HepG2 (cell line): ENCODE data around the gene IGSF21. TPM values are rescaled to one million over a fixed set of nuclear protein-coding genes. Genes with fewer than 3 reads are reported as not detected.
A peak's percentile ranks its signal among the peaks of the same experiment; 100 is the strongest.

Source experiments
- HIVEP1 ChIP-seq: sonication (generic); formaldehyde crosslinking; IDR thresholded peaks from 2 replicates; pipeline ENCODE4 v1.4.0; 2020; ENCODE audit warnings: mild to moderate bottlenecking, missing genetic modification reagents
- HNRNPLL ChIP-seq: fragments of 200-400 bp; formaldehyde crosslinking; IDR thresholded peaks from 2 replicates; pipeline ENCODE4 v1.6.1; 2017; ENCODE audit warnings: mild to moderate bottlenecking, low read depth, low read length; ENCODE audit not compliant: poor library complexity, severe bottlenecking
- KDM3A ChIP-seq: IDR thresholded peaks from 2 replicates; pipeline ENCODE4 v1.6.1; 2018; ENCODE audit warnings: low read depth, missing compliant biosample characterization
- NFKBIZ ChIP-seq: IDR thresholded peaks from 2 replicates; pipeline ENCODE4 v1.6.1; 2018; ENCODE audit warnings: missing genetic modification reagents, missing compliant biosample characterization
- POGZ ChIP-seq: sonication (generic); formaldehyde crosslinking; IDR thresholded peaks from 2 replicates; pipeline ENCODE4 v1.4.0; 2020; ENCODE audit warnings: mild to moderate bottlenecking, missing genetic modification reagents
- RBM22 ChIP-seq: fragments of 200-400 bp; formaldehyde crosslinking; optimal IDR thresholded peaks from 2 replicates; pipeline ENCODE3; 2017; ENCODE audit warnings: mild to moderate bottlenecking, low read length, moderate library complexity
- RFX3 ChIP-seq: IDR thresholded peaks from 2 replicates; pipeline ENCODE4 v1.6.1; 2016; ENCODE audit warnings: missing biosample characterization, missing genetic modification reagents
- SRF ChIP-seq: IDR thresholded peaks from 2 replicates; pipeline ENCODE4 v1.6.1; 2011; ENCODE audit warnings: mild to moderate bottlenecking, low read depth, low read length, moderate library complexity
- TCF7 ChIP-seq: sonication (generic); IDR thresholded peaks from 2 replicates; pipeline ENCODE4 v1.6.1; 2016; ENCODE audit warnings: antibody characterized with exemption, low read depth
- ZBTB42 ChIP-seq: sonication (generic); formaldehyde crosslinking; IDR thresholded peaks from 2 replicates; pipeline ENCODE4 v1.5.0; 2020; ENCODE audit warnings: mild to moderate bottlenecking, missing genetic modification reagents
- ZFP37 ChIP-seq: sonication (generic); formaldehyde crosslinking; IDR thresholded peaks from 2 replicates; pipeline ENCODE4 v1.4.0; 2020; ENCODE audit warnings: missing genetic modification reagents, borderline replicate concordance
- ZFP41 ChIP-seq: sonication (generic); formaldehyde crosslinking; IDR thresholded peaks from 2 replicates; pipeline ENCODE4 v1.4.0; 2020; ENCODE audit warnings: mild to moderate bottlenecking, missing genetic modification reagents, borderline replicate concordance
- ZFP62 ChIP-seq: sonication (generic); formaldehyde crosslinking; IDR thresholded peaks from 2 replicates; pipeline ENCODE4 v1.4.0; 2020; ENCODE audit warnings: missing genetic modification reagents
- ZNF263 ChIP-seq: sonication (generic); formaldehyde crosslinking; IDR thresholded peaks from 2 replicates; pipeline ENCODE4 v1.4.0; 2020; ENCODE audit warnings: missing genetic modification reagents
- ZNF441 ChIP-seq: sonication (generic); formaldehyde crosslinking; IDR thresholded peaks from 2 replicates; pipeline ENCODE4 v1.7.0; 2021; ENCODE audit warnings: missing genetic modification reagents, borderline replicate concordance
- ZNF564 ChIP-seq: sonication (generic); formaldehyde crosslinking; IDR thresholded peaks from 2 replicates; pipeline ENCODE4 v1.8.1; 2023; ENCODE audit warnings: mild to moderate bottlenecking, missing genetic modification reagents
- ZNF678 ChIP-seq: sonication (generic); formaldehyde crosslinking; IDR thresholded peaks from 2 replicates; pipeline ENCODE4 v1.4.0; 2020; ENCODE audit warnings: mild to moderate bottlenecking, missing genetic modification reagents
- polyA plus RNA-seq, 8 experiments: library from polyadenylated mRNA; depleted of rRNA in 3 of 8; stranded (reverse) in 7 of 8; unstranded in 1 of 8; fragments of >200 nt; fragmentation: Illumina TruSeq in 4 of 8; extraction: Trizol in 4 of 8; gene quantifications; 2 replicates each; pipeline versions ENCODE4 v1.2.1 to v1.2.3, GENCODE V29; 2011 to 2016; ENCODE audit warnings: low read depth in 4 of 8, missing spikeins in 1 of 8, mixed read lengths in 1 of 8; ENCODE audit not compliant: insufficient read depth in 1 of 8
- total RNA-seq, 5 experiments: library from RNA; depleted of rRNA; stranded (reverse); fragments of >200 nt; fragmentation: Illumina TruSeq; extraction: Trizol; gene quantifications; 2 replicates each; pipeline ENCODE4 v1.2.3, GENCODE V29; 2016; ENCODE audit warnings: low read depth in 1 of 5
- TF ChIP-seq, protein P1 (sequence below): sonication (generic); formaldehyde crosslinking; IDR thresholded peaks from 2 replicates; pipeline ENCODE4 v1.8.0; 2022; ENCODE audit warnings: missing genetic modification reagents, mild to moderate bottlenecking, inconsistent platforms, borderline replicate concordance
- TF ChIP-seq, protein P2 (sequence below): fragments of 450-650 bp; IDR thresholded peaks from 2 replicates; pipeline ENCODE4 v1.6.1; 2017
- TF ChIP-seq, protein P3 (sequence below): sonication (generic); formaldehyde crosslinking; IDR thresholded peaks from 2 replicates; pipeline ENCODE4 v1.4.0; 2020; ENCODE audit warnings: missing genetic modification reagents
- TF ChIP-seq, protein P4 (sequence below): sonication (generic); formaldehyde crosslinking; IDR thresholded peaks from 2 replicates; pipeline ENCODE4 v1.4.0; 2020; ENCODE audit warnings: low read depth, mild to moderate bottlenecking, missing genetic modification reagents
- TF ChIP-seq, protein P5 (sequence below): sonication (generic); formaldehyde crosslinking; conservative IDR thresholded peaks from 2 replicates; pipeline ENCODE4 v1.8.0; 2022; ENCODE audit warnings: low read depth, missing genetic modification reagents

Gene IGSF21
- total and polyA plus RNA-seq, 2 of the 13 experiments (the other 11 are each of a cell fraction or from before 2014, with no cell fraction given): not detected

DNA sequence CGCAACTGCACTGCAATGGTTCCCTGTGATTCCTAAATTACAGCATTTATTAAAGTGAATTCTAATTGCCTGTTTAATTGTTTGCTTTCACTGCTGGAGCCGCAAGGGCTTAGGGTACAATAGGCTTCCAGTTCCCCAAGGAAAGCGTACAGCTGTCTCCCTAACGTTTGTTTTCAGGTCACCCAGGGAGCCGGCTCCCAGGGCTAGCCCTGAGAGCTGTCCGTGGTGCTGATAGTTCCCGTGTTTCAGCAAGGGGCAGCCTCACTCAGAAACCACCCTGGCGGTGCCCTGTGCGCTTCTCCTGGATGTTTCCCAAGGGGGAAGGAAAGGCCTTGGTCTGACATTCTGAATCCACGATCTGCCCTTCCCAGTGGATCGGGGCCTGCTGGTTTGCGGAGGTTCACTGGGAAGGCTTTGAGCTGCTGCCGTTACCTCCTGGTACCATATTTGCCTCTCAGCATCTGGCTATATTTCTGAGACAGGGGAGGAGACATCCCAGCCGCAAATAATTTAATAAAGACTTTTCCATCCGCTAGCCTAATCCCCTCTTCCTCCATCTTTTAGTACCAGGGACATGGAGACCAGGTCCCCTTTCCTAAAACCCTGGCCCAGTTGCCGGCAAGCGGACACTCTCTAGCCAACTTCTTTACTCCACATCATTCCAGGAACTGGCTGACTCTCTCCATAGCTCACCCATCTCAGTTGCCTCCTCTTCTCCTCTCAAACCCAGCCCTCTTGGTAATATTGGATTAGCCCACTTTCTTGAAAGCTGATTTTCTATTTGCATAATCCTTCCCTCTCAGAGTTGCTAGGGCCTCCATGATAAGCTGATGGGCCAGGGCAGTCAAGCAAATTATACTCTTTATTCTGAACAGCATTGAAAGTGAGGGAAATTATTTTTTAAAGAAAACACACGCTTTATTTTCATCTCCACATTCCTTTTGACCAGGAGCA, 149.0 kb downstream of the IGSF21 start (continued):
- TF ChIP-seq ZFP62 (CRISPR knock-in tag) (no peak), HIVEP1 (no peak), RBM22 (no peak), POGZ (CRISPR knock-in tag) (no peak), KDM3A (CRISPR knock-in tag) (no peak), ZNF678 (CRISPR knock-in tag) (no peak), NFKBIZ (CRISPR knock-in tag) (no peak), HNRNPLL (no peak), ZNF564 (no peak), ZNF441 (CRISPR knock-in tag) (0 out of 2 replicates have a peak, but pooled peaks have one; percentile 76), SRF (no peak), TCF7 (no peak), ZFP41 (CRISPR knock-in tag) (no peak), ZBTB42 (no peak), ZNF263 (CRISPR knock-in tag) (0 out of 2 replicates have a peak, but pooled peaks have one; percentile 34), RFX3 (CRISPR knock-in tag) (no peak), ZFP37 (CRISPR knock-in tag) (peak; percentile 77; the same call in 1 of the 2 replicates)
- TF ChIP-seq, protein P1, sequence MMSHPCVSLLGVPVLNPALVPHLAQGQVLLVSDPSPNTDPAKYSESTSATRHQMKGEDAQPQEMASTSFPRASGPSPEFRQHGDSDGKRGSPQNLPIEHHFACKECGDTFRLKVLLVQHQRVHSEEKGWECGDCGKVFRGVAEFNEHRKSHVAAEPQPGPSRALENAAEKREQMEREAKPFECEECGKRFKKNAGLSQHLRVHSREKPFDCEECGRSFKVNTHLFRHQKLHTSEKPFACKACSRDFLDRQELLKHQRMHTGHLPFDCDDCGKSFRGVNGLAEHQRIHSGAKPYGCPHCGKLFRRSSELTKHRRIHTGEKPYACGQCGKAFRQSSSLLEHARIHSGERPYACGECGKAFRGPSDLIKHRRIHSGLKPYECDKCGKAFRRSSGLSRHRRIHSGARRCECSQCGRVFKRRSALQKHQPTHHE (CRISPR knock-in tag): no peak
- TF ChIP-seq, protein P2, sequence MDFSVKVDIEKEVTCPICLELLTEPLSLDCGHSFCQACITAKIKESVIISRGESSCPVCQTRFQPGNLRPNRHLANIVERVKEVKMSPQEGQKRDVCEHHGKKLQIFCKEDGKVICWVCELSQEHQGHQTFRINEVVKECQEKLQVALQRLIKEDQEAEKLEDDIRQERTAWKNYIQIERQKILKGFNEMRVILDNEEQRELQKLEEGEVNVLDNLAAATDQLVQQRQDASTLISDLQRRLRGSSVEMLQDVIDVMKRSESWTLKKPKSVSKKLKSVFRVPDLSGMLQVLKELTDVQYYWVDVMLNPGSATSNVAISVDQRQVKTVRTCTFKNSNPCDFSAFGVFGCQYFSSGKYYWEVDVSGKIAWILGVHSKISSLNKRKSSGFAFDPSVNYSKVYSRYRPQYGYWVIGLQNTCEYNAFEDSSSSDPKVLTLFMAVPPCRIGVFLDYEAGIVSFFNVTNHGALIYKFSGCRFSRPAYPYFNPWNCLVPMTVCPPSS: no peak
- TF ChIP-seq, protein P3, sequence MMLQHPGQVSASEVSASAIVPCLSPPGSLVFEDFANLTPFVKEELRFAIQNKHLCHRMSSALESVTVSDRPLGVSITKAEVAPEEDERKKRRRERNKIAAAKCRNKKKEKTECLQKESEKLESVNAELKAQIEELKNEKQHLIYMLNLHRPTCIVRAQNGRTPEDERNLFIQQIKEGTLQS (CRISPR knock-in tag): 0 out of 2 replicates have a peak, but pooled peaks have one; percentile 11
- TF ChIP-seq, protein P4, sequence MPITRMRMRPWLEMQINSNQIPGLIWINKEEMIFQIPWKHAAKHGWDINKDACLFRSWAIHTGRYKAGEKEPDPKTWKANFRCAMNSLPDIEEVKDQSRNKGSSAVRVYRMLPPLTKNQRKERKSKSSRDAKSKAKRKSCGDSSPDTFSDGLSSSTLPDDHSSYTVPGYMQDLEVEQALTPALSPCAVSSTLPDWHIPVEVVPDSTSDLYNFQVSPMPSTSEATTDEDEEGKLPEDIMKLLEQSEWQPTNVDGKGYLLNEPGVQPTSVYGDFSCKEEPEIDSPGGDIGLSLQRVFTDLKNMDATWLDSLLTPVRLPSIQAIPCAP: no peak
- TF ChIP-seq, protein P5, sequence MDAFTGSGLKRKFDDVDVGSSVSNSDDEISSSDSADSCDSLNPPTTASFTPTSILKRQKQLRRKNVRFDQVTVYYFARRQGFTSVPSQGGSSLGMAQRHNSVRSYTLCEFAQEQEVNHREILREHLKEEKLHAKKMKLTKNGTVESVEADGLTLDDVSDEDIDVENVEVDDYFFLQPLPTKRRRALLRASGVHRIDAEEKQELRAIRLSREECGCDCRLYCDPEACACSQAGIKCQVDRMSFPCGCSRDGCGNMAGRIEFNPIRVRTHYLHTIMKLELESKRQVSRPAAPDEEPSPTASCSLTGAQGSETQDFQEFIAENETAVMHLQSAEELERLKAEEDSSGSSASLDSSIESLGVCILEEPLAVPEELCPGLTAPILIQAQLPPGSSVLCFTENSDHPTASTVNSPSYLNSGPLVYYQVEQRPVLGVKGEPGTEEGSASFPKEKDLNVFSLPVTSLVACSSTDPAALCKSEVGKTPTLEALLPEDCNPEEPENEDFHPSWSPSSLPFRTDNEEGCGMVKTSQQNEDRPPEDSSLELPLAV (CRISPR knock-in tag): no peak
